HG03342 (cell line): ENCODE measurements around the gene ALPL.
"Not testable (repeated sequence)": the region's sequence is repeated elsewhere in the genome, so short reads cannot be mapped to it uniquely, and the experiment has no call there.

ENCODE experiments used
- ATAC-seq: cut with Tn5 transposase; IDR thresholded peaks from one replicate; pipeline ENCODE4 v1.9.1; 2021; ENCODE audit warnings: mild to moderate bottlenecking, moderate library complexity; ENCODE audit not compliant: unreplicated experiment

The ALPL gene

GRCh38 chr1:21553116-21553926 is 44.1 kb downstream of the ALPL start:
- no peak for ATAC-seq

GRCh38 chr1:21559788-21560567 is 50.8 kb downstream of the ALPL start:
- no peak for ATAC-seq

GRCh38 chr1:21560916-21561638 is 51.9 kb downstream of the ALPL start:
- ATAC-seq, result no peak

DNA sequence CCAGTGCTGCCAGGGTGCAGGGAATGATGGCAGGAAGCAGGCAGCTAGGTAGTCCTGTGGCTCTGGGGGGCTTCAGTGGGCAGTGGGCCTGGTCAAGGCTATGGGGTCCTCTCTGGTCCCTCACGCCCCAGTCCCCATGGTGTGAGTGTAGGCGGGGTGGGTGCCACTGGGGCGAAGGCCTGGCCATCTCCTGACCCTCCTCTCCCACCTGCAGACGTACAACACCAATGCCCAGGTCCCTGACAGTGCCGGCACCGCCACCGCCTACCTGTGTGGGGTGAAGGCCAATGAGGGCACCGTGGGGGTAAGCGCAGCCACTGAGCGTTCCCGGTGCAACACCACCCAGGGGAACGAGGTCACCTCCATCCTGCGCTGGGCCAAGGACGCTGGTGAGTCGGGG is 53.7 kb downstream of the ALPL start:
- ATAC-seq, result no peak

GRCh38 chr1:21563971-21564370 is 54.7 kb downstream of the ALPL start:
- no peak for ATAC-seq

DNA sequence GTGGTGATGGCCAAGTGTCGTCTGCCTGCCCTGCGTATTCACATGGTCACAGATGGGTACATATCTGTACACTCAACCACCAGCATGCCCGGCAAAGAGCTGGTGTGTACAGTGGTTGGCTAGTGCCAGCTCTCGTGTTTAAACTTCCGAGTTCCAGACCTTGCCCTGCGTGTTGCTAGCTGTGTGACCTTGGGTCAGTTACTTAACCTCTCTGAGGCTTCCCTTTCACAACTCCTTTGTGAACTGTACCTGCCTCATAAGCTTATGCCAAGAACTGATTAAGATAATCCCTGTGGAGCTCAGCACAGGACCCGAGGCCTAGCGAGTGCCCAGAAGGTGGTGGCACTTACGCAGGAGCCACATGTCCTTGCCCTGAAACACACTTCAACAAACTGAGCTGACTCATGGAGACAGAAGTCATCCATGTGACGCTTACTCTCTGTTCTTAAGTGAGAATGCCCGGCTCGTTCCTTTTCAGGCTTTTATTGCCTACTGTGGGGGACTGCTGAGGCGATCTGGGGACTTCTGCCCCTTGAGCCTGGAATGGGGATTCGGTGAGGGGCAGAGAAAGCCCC is 55.4 kb downstream of the ALPL start:
- ATAC-seq, result no peak

- no peak for ATAC-seq
These were observed 56.1 kb downstream of the ALPL start for GRCh38 chr1:21565285-21565684.

DNA sequence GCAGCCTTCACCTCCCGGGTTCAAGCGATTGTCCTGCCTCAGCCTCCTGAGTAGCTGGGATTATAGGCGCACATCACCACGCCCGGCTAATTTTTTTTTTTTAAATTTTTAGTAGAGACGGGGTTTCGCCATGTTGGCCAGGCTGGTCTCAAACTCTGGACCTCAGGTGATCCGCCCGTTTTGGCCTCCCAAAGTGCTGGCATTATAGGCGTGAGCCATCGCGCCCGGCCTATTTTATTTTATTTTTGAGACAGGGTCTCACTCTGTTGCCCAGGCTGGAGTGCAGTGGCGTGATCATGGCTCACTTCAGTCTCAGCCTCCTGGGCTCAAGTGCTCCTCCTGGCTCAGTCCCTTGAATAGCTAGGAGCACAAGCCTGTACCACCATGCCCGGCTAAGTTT is 57.1 kb downstream of the ALPL start:
- ATAC-seq, result not testable (repeated sequence)

- no peak for ATAC-seq
These were observed 58.2 kb downstream of the ALPL start for GRCh38 chr1:21567241-21568005.

GRCh38 chr1:21568006-21568746 is 59.0 kb downstream of the ALPL start:
- no peak for ATAC-seq

- ATAC-seq, result no peak
These were observed 59.7 kb downstream of the ALPL start for GRCh38 chr1:21568809-21569385.

- ATAC-seq, result no peak
These were observed 60.8 kb downstream of the ALPL start for GRCh38 chr1:21569820-21570527.

- ATAC-seq, result no peak
These were observed 61.3 kb downstream of the ALPL start for GRCh38 chr1:21570528-21570875.

DNA sequence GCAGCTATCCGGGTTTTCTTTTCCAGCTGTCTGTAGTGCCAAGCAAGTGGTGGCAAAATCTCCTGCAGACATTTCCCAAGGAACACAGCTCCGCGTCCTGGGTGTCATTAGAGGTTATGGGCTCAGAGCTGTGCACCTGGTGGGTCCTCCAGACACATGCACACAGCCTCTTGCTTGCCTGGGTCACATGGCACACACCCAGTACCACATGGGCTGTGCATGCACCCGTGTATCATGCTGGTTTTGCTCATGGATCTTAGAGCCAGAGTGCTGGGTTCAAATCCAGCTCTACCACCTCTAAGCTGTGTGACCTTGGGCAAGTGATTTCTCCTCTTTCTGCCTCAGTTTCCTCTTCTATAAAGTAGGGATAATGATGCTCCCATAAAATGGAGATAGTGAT is 61.7 kb downstream of the ALPL start:
- ATAC-seq, result no peak

DNA sequence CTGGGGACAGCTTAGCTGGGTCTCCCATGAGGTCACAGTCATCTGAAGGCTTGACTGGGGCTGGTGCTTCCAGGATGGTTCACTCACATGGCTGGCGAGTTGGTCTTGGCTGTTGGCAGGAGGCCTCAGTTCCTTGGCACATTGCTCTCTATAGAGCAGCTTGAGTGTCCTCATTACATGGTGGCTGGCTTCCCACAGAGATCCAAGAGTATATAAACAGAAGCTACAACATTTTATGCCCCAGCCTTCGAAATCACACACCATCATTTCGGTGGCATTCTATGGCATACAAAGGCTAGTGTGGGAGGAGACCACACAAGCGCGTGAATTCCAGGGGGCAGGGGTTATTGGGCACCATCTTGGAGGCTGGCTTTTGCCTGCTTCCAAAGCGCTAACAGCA is 63.0 kb downstream of the ALPL start:
- no peak for ATAC-seq

DNA sequence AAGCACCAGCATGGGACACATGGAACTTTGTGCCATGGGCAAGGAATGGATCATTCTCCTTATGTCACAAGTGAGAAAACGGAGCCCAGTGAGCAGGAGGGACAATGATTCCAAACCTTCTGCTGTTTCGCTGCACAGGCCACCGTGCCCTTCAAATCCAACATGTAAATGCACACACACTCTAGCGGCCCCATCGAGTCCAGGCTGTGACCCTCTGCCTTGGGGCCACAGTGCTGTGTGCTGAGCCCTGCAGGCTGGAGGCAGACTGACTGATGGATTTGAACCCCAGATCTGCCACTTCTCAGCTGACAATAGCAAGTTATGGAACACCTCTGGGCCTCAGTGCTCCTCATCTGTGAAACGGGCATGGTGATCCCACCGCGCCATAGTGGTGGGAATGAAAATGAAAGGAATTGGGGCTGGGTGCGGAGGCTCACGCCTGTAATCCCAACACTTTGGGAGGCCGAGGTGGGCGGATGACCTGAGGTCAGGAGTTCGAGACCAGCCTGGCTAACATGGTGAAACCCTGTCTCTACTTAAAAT is 63.6 kb downstream of the ALPL start:
- no peak for ATAC-seq

- no peak for ATAC-seq
These were observed 64.3 kb downstream of the ALPL start for GRCh38 chr1:21573475-21573874.

DNA sequence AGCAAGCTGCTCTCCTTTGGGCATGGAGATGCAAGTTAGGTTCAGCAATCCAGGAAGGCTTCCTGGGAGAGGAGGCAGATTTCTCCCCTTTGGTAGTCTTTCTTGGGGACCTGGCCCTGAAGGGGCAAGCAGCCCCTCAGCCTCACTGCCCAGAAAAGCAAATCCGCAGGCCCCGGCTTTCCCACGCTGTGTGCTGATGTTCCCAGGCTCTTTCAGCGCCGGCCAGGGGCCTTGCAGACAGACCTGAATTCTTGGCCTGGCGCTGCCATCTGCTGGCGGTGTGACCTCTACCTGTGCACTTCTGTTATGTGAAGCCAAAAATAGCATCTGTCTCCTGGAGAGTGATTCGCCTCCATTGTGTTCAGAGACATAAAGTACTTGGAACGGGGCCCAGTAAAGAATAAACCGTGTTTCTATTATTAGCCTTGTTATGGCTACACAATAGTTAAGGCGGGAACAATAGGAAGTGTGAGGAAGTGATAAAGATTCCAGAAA is 64.8 kb downstream of the ALPL start:
- no peak for ATAC-seq
